ENCODE results near the gene C11orf24.

DNA sequence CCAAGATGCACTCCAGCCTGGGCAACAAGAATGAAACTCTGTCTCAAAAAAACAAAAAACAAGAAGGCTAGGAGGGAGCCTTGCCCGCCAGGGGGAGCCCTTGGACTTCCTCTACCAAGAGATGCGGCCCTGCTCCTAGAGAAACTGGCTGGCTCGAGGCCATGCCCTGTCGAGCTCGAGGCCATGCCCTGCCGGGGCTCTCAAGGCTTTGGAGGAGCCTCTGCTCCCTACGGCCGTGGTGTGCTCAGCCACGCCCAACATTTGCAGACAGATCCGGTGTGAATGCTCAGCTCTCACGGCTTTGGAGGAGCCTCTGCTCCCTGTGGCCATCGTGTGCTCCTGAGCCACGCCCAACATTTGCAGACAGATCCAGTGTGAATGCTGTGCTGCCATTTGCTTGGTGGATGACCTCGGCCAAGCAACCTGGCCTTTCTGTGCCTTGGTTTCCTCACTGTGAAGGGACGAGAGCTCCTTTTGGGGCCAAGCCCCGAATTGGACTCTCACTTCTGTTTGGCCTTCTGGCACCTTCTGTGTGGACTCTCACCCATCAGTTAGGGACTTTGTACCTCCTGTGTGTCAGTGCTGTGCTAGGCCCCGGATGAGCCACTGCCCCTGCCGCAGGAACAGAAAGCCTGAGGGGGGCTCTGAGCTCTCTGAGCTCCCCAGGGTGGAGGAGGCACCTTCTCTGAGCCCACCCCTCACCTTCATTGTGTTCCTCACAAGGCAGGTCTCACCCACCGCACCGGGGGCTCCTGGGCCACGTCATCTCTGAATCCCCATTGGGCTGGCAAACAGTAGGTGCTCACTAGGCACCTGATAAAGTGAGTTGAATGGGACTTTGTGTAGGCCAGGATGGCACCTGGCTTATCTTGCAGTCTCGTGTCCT lies 14.1 kb downstream of the C11orf24 start:
- peak; percentile 75 for TF ChIP-seq CTCF (IDR thresholded peaks at IDR 0.05; ENCODE audit: low read depth, low read length)
- no peak for TF ChIP-seq POLR2A (IDR thresholded peaks at IDR 0.05; ENCODE audit: extremely low read depth, insufficient read length)
- peak; percentile 80 for TF ChIP-seq MAX (IDR thresholded peaks at IDR 0.05; ENCODE audit: low read depth, low read length)
- TF ChIP-seq MYC (IDR thresholded peaks at IDR 0.05; ENCODE audit: low read depth, low read length) = peak; percentile 59

Data from NB4 (cell line).